GM19328 (cell line): Measurements from ENCODE around the gene SLAMF7.

Experiments
- ATAC-seq: cut with Tn5 transposase; IDR thresholded peaks from one replicate; pipeline ENCODE4 v1.9.1; 2021; ENCODE audit warnings: mild to moderate bottlenecking, moderate library complexity; ENCODE audit not compliant: unreplicated experiment

The SLAMF7 gene

GRCh38 chr1:160744852-160745520 is 5.9 kb downstream of the SLAMF7 start:
- ATAC-seq: no peak

- ATAC-seq: no peak
Observed at GRCh38 chr1:160745551-160745950, 6.5 kb downstream of the SLAMF7 start.

GRCh38 chr1:160746836-160747500 is 7.9 kb downstream of the SLAMF7 start:
- no peak for ATAC-seq

- ATAC-seq: no peak
Observed at GRCh38 chr1:160747717-160748116, 8.7 kb downstream of the SLAMF7 start.

- ATAC-seq: no peak
Observed at GRCh38 chr1:160748181-160748877, 9.3 kb downstream of the SLAMF7 start.

GRCh38 chr1:160748878-160749269 is 9.8 kb downstream of the SLAMF7 start:
- ATAC-seq: no peak

- no peak for ATAC-seq
Observed at GRCh38 chr1:160750608-160751007, 11.6 kb downstream of the SLAMF7 start.

GRCh38 chr1:160752406-160752805 is 13.4 kb downstream of the SLAMF7 start:
- no peak for ATAC-seq

- no peak for ATAC-seq
Observed at GRCh38 chr1:160752924-160753323, 13.9 kb downstream of the SLAMF7 start.

- no peak for ATAC-seq
Observed at GRCh38 chr1:160753594-160753993, 14.5 kb downstream of the SLAMF7 start.

GRCh38 chr1:160755461-160755860 is 16.4 kb downstream of the SLAMF7 start:
- ATAC-seq: no peak

GRCh38 chr1:160755911-160756848 is 17.1 kb downstream of the SLAMF7 start:
- ATAC-seq: no peak

GRCh38 chr1:160756849-160757201 is 17.8 kb downstream of the SLAMF7 start:
- ATAC-seq: no peak

GRCh38 chr1:160758521-160758920 is 19.5 kb downstream of the SLAMF7 start:
- ATAC-seq: no peak

- ATAC-seq: no peak
Observed at GRCh38 chr1:160759740-160760139, 20.7 kb downstream of the SLAMF7 start.

GRCh38 chr1:160761046-160761445 is 22.0 kb downstream of the SLAMF7 start:
- ATAC-seq: no peak

- ATAC-seq: no peak
Observed at GRCh38 chr1:160761886-160762285, 22.8 kb downstream of the SLAMF7 start.

- no peak for ATAC-seq
Observed at GRCh38 chr1:160763993-160764392, 24.9 kb downstream of the SLAMF7 start.

- peak; percentile 61 for ATAC-seq
Observed at GRCh38 chr1:160767395-160768294, 28.6 kb downstream of the SLAMF7 start.

GRCh38 chr1:160768295-160768657 is 29.2 kb downstream of the SLAMF7 start:
- ATAC-seq: peak; percentile 68
